IMR-90 (cell line): ENCODE data around the gene BATF. TPM values are rescaled to one million over a fixed set of nuclear protein-coding genes. Genes with fewer than 3 reads are reported as not detected.

Experiments used
- ATAC-seq: fragments of 200-7000 bp; cut with Tn5 transposase; 2 replicates; pipeline ENCODE4 v1.9.1; 2020; ENCODE audit warnings: low read depth, mild to moderate bottlenecking, moderate library complexity
- BruUV-seq: library from RNA; stranded (reverse); fragments of 400-500 nt; replicated peaks from 2 replicates; lab custom pipeline; 2021; lab: Mats Ljungman, UMichigan
- CTCF ChIA-PET: fragments of 300-600 bp; formaldehyde crosslinking; extraction: SDS; loops from one replicate; lab custom pipeline; 2021; ENCODE audit warnings: antibody characterized with exemption; lab: Yijun Ruan, JAX
- POLR2A ChIA-PET: fragments of 300-600 bp; sonication (Branson Sonifier 250); formaldehyde crosslinking; loops from one replicate; lab custom pipeline; 2022; ENCODE audit warnings: antibody characterized with exemption; ENCODE audit not compliant: unreplicated experiment; lab: Charles Lee
- DNase-seq: peaks from one replicate; pipeline ENCODE4 v3.0.0; 2013
- H2AFZ ChIP-seq: replicated peaks from 2 replicates; pipeline ENCODE3; 2013; ENCODE audit warnings: low read length, mild to moderate bottlenecking; ENCODE audit not compliant: poor library complexity
- H2AK5ac ChIP-seq: 2 replicates; pipeline ENCODE4 v1.6.1; 2013; ENCODE audit warnings: low read depth, low read length, inconsistent platforms
- H2AK9ac ChIP-seq: replicated peaks from 2 replicates; pipeline ENCODE3; 2013; ENCODE audit warnings: mild to moderate bottlenecking, low read depth, low read length, moderate library complexity; ENCODE audit not compliant: poor library complexity
- H2BK120ac ChIP-seq: 2 replicates; pipeline ENCODE4 v1.6.1; 2013; ENCODE audit warnings: low read depth, low read length, inconsistent platforms
- H2BK15ac ChIP-seq: 3 replicates; pipeline ENCODE4 v1.6.1; 2013; ENCODE audit warnings: low read depth, low read length, inconsistent platforms
- H2BK20ac ChIP-seq: 2 replicates; pipeline ENCODE4 v1.6.1; 2013; ENCODE audit warnings: low read depth, mild to moderate bottlenecking, inconsistent platforms, low read length, moderate library complexity
- H2BK5ac ChIP-seq: 2 replicates; pipeline ENCODE4 v1.6.1; 2013; ENCODE audit warnings: mild to moderate bottlenecking, low read depth, low read length, inconsistent platforms; ENCODE audit not compliant: poor library complexity, severe bottlenecking
- H3K14ac ChIP-seq: replicated peaks from 2 replicates; pipeline ENCODE4 v1.6.1; 2013; ENCODE audit warnings: low read depth, low read length, inconsistent platforms
- H3K18ac ChIP-seq: 2 replicates; pipeline ENCODE4 v1.6.1; 2013; ENCODE audit warnings: low read depth, low read length, control low read depth
- H3K23ac ChIP-seq: 2 replicates; pipeline ENCODE4 v1.6.1; 2013; ENCODE audit warnings: low read depth, low read length, inconsistent platforms
- H3K27ac ChIP-seq: 2 replicates; pipeline ENCODE4 v1.5.1; 2013; ENCODE audit warnings: mild to moderate bottlenecking, control low read depth, low read length; ENCODE audit not compliant: insufficient read depth
- H3K27me3 ChIP-seq: 2 replicates; pipeline ENCODE4 v1.6.1; 2013; ENCODE audit warnings: low read length; ENCODE audit not compliant: control insufficient read depth, insufficient read depth
- H3K36me3 ChIP-seq: 2 replicates; pipeline ENCODE4 v1.6.1; 2013; ENCODE audit warnings: low read length, mixed read lengths; ENCODE audit not compliant: control insufficient read depth, insufficient read depth
- H3K4ac ChIP-seq: 2 replicates; pipeline ENCODE4 v1.6.1; 2013; ENCODE audit warnings: low read depth, low read length, inconsistent platforms
- H3K4me1 ChIP-seq: 2 replicates; pipeline ENCODE4 v1.6.1; 2013; ENCODE audit warnings: low read length, mixed read lengths; ENCODE audit not compliant: control insufficient read depth, insufficient read depth
- H3K4me2 ChIP-seq: 2 replicates; pipeline ENCODE4 v1.6.1; 2013; ENCODE audit warnings: low read depth, mild to moderate bottlenecking, control low read depth, low read length, moderate library complexity
- H3K4me3 ChIP-seq: 2 replicates; pipeline ENCODE4 v1.5.1; 2013; ENCODE audit warnings: low read depth, mild to moderate bottlenecking, control low read depth, low read length, moderate library complexity; ENCODE audit not compliant: insufficient read depth
- H3K56ac ChIP-seq: 2 replicates; pipeline ENCODE4 v1.6.1; 2013; ENCODE audit warnings: low read length, inconsistent platforms; ENCODE audit not compliant: insufficient read depth; ENCODE audit errors: extremely low read depth
- H3K79me1 ChIP-seq, 2 experiments: 2 replicates each; pipeline ENCODE4 v1.6.1; 2013; ENCODE audit warnings: low read length in 2 of 2, inconsistent platforms in 1 of 2, low read depth in 1 of 2
- H3K9ac ChIP-seq: 2 replicates; pipeline ENCODE4 v1.6.1; 2013; ENCODE audit warnings: low read depth, low read length, control low read depth
- H3K9me1 ChIP-seq: 2 replicates; pipeline ENCODE4 v1.6.1; 2013; ENCODE audit warnings: low read length, inconsistent platforms; ENCODE audit not compliant: insufficient read depth
- H3K9me3 ChIP-seq: 2 replicates; pipeline ENCODE4 v1.6.1; 2013; ENCODE audit warnings: low read length; ENCODE audit not compliant: control insufficient read depth, insufficient read depth
- H4K20me1 ChIP-seq: 2 replicates; pipeline ENCODE4 v1.6.1; 2013; ENCODE audit warnings: low read length, inconsistent platforms; ENCODE audit not compliant: insufficient read depth
- H4K5ac ChIP-seq: 2 replicates; pipeline ENCODE4 v1.6.1; 2013; ENCODE audit warnings: mild to moderate bottlenecking, low read depth, low read length, control low read depth
- H4K8ac ChIP-seq, 2 experiments: 2 replicates each; pipeline ENCODE4 v1.6.1; 2013; ENCODE audit warnings: low read depth in 2 of 2, low read length in 2 of 2, control low read depth in 1 of 2, inconsistent platforms in 1 of 2
- H4K91ac ChIP-seq: 2 replicates; pipeline ENCODE4 v1.6.1; 2013; ENCODE audit warnings: low read depth, low read length, inconsistent platforms; ENCODE audit not compliant: insufficient read depth
- BHLHE40 ChIP-seq: fragments of 150-350 bp; IDR thresholded peaks from 2 replicates; pipeline ENCODE4 v1.6.1; 2016; ENCODE audit warnings: mild to moderate bottlenecking, low read depth, low read length
- CEBPB ChIP-seq: IDR thresholded peaks from 2 replicates; pipeline ENCODE4 v1.6.1; 2012; ENCODE audit warnings: low read depth, low read length, improper control_type of control experiment
- CHD1 ChIP-seq: IDR thresholded peaks from 2 replicates; pipeline ENCODE4 v1.6.1; 2012; ENCODE audit warnings: low read depth, low read length, improper control_type of control experiment
- CTCF ChIP-seq: conservative IDR thresholded peaks from 2 replicates; pipeline ENCODE4 v1.5.1; 2012; ENCODE audit warnings: mild to moderate bottlenecking, low read depth, low read length, improper control_type of control experiment
- ELK1 ChIP-seq: fragments of 150-350 bp; IDR thresholded peaks from 2 replicates; pipeline ENCODE4 v1.6.1; 2016; ENCODE audit warnings: low read depth, mild to moderate bottlenecking, low read length, moderate library complexity, borderline replicate concordance
- FOS ChIP-seq: fragments of 150-350 bp; IDR thresholded peaks from 2 replicates; pipeline ENCODE4 v1.6.1; 2016; ENCODE audit warnings: low read depth, low read length
- MAFK ChIP-seq: IDR thresholded peaks from 2 replicates; pipeline ENCODE4 v1.6.1; 2012; ENCODE audit warnings: low read depth, low read length, improper control_type of control experiment
- MAZ ChIP-seq: IDR thresholded peaks from 2 replicates; pipeline ENCODE4 v1.6.1; 2012; ENCODE audit warnings: low read depth, mild to moderate bottlenecking, low read length, improper control_type of control experiment, moderate library complexity, borderline replicate concordance
- MXI1 ChIP-seq: IDR thresholded peaks from 2 replicates; pipeline ENCODE4 v1.6.1; 2012; ENCODE audit warnings: low read depth, mild to moderate bottlenecking, low read length, moderate library complexity, borderline replicate concordance
- NFE2L2 ChIP-seq: fragments of 150-350 bp; IDR thresholded peaks from 2 replicates; pipeline ENCODE4 v1.6.1; 2016; ENCODE audit warnings: low read depth, mild to moderate bottlenecking, low read length
- POLR2A ChIP-seq: IDR thresholded peaks from 2 replicates; pipeline ENCODE4 v1.6.1; 2012; ENCODE audit warnings: mild to moderate bottlenecking, low read depth, low read length
- RAD21 ChIP-seq: IDR thresholded peaks from 2 replicates; pipeline ENCODE4 v1.6.1; 2012; ENCODE audit warnings: low read length, improper control_type of control experiment
- RCOR1 ChIP-seq: IDR thresholded peaks from 2 replicates; pipeline ENCODE4 v1.6.1; 2012; ENCODE audit warnings: mild to moderate bottlenecking, low read length, improper control_type of control experiment; ENCODE audit not compliant: insufficient replicate concordance
- RFX5 ChIP-seq: IDR thresholded peaks from 2 replicates; pipeline ENCODE4 v1.8.0; 2012; ENCODE audit warnings: low read depth, mild to moderate bottlenecking, low read length, moderate library complexity
- SMC3 ChIP-seq: fragments of 150-350 bp; IDR thresholded peaks from 2 replicates; pipeline ENCODE4 v1.6.1; 2016; ENCODE audit warnings: low read depth, mild to moderate bottlenecking, antibody characterized with exemption, low read length, moderate library complexity
- USF2 ChIP-seq: fragments of 150-350 bp; IDR thresholded peaks from 2 replicates; pipeline ENCODE4 v1.6.1; 2017; ENCODE audit warnings: mild to moderate bottlenecking, antibody characterized with exemption, low read length, low read depth
- WGBS, 2 experiments: methylation state at CpG; one replicate each; pipeline versions ENCODE4 v1.1.5 to v1.1.7; 2013; ENCODE audit warnings: missing lambda C conversion rate in 2 of 2; ENCODE audit not compliant: insufficient read length in 1 of 2; ENCODE audit errors: extremely low coverage in 2 of 2; 5-methylcytosine and 5-hydroxymethylcytosine counted together
- dilution Hi-C: fragments of 300-500 bp; cut with HindIII; formaldehyde crosslinking; loops from one replicate; pipeline ENCODE4 v1.14.3; 2018; ENCODE audit warnings: low sequenced_read_pairs; ENCODE audit not compliant: unreplicated experiment
- in situ Hi-C: fragments of 300-500 bp; cut with MboI; formaldehyde crosslinking; loops from 3 replicates; pipeline ENCODE4 v1.14.3; 2019; ENCODE audit warnings: low sequenced_read_pairs, inconsistent platforms, mixed read lengths
- intact Hi-C: fragments of 100-400 bp; cut with micrococcal nuclease; formaldehyde crosslinking; loops from 2 replicates; pipeline ENCODE4 v1.10.0; 2022
- polyA plus RNA-seq, 3 experiments: library from polyadenylated mRNA; depleted of rRNA; stranded (reverse); fragments of >200 nt; gene quantifications; 2 replicates each; pipeline ENCODE4 v1.2.3, GENCODE V29; 2012; ENCODE audit warnings: low replicate concordance in 1 of 3
- total RNA-seq: library from RNA; depleted of rRNA; stranded (reverse); fragments of >200 nt; gene quantifications from 2 replicates; pipeline ENCODE4 v1.2.3, GENCODE V29; 2012

Gene BATF
- total and polyA plus RNA-seq, 2 of the 4 experiments (the other 2 are of a cell fraction), result not detected

- no peak overlapping the region for H2AK5ac ChIP-seq
- H3K36me3 ChIP-seq, result no peaks in the 10 kb centered on the region
- no peak overlapping the region for H3K9ac ChIP-seq
- H4K20me1 ChIP-seq, result no peaks in the 10 kb centered on the region
- no peak overlapping the region for H3K4me2 ChIP-seq
- H3K9me3 ChIP-seq, result no peaks in the 10 kb centered on the region
- ChIA-PET POLR2A (interaction anchor here (0.6 kb wide), 1 partner anchor 243 kb away, joined by 3 read pairs; no protein-coding TSS in a partner anchor), CTCF (no interaction called here)
- H2AFZ ChIP-seq, result no peak overlapping the region
- DNase-seq (no peak), ATAC-seq (no peak)
- WGBS, 2 experiments, result no CpG with 5 or more reads among the region's 8 CpGs
- H4K8ac ChIP-seq, result no peak overlapping the region
- BruUV-seq, result no TSS peak
- H3K27me3 ChIP-seq, result peaks cover 17% of the 10 kb centered on the region
- no peak overlapping the region for H4K91ac ChIP-seq
- H3K4me3 ChIP-seq, result no peak overlapping the region
- no peaks in the 10 kb centered on the region for H3K4me1 ChIP-seq
- H3K79me1 ChIP-seq, result no peaks in the 10 kb centered on the region
- no peak overlapping the region for H3K56ac ChIP-seq
- H2AK9ac ChIP-seq, result no peak overlapping the region
- no peak overlapping the region for H3K14ac ChIP-seq
- no peak overlapping the region for H2BK15ac ChIP-seq
- in situ Hi-C loops, result no loop called here
- H3K27ac ChIP-seq, result no peak overlapping the region
- no peak overlapping the region for H3K23ac ChIP-seq
- H4K5ac ChIP-seq, result no peak overlapping the region
- no peak overlapping the region for H2BK5ac ChIP-seq
- no peak overlapping the region for H3K4ac ChIP-seq
- dilution Hi-C loops, result no loop called here
- H2BK20ac ChIP-seq, result no peak overlapping the region
- intact Hi-C loops, result no loop called here
- H2BK120ac ChIP-seq, result no peak overlapping the region
- TF ChIP-seq POLR2A (no peak), CHD1 (no peak), RAD21 (no peak), NFE2L2 (no peak), RCOR1 (no peak), SMC3 (no peak), BHLHE40 (no peak), ELK1 (no peak), CEBPB (no peak), MAFK (no peak), USF2 (no peak), MAZ (no peak), FOS (no peak), CTCF (no peak), RFX5 (no peak), MXI1 (no peak)
- H3K9me1 ChIP-seq, result peaks cover 3% of the 10 kb centered on the region; the same call in 1 of the 2 replicates
- no peak overlapping the region for H3K18ac ChIP-seq
These were observed 5.3 kb downstream of the BATF start for GRCh38 chr14:75527449-75528163.
